Fibroblast of skin of left biceps (primary cell): ENCODE results near the gene SPATC1L.

Experiments
- DNase-seq, 2 experiments: peaks; one replicate each; pipeline ENCODE4 v3.0.0-alpha.2; 2013; ENCODE audit warnings: low read depth in 2 of 2

Gene SPATC1L

DNA sequence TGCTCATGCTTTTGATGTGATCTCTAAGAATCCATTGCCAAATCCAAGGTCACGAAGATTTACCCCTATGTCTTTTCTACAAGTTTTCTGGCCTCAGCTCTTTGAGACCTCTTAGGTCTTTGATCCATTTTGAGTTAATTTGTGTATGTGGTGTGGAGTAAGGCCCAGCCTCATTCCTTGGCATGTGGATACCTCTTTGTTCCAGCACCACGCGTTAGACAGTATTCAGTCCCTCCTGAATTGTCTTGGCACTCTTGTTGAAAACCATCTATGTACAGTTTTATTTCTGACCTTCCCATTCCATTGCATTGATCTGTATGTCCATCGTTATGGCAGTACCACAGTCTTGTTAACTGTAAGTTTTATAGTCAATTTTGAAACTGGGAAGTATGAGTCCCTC lies 20.9 kb downstream of the SPATC1L start:
- no peak for DNase-seq

DNA sequence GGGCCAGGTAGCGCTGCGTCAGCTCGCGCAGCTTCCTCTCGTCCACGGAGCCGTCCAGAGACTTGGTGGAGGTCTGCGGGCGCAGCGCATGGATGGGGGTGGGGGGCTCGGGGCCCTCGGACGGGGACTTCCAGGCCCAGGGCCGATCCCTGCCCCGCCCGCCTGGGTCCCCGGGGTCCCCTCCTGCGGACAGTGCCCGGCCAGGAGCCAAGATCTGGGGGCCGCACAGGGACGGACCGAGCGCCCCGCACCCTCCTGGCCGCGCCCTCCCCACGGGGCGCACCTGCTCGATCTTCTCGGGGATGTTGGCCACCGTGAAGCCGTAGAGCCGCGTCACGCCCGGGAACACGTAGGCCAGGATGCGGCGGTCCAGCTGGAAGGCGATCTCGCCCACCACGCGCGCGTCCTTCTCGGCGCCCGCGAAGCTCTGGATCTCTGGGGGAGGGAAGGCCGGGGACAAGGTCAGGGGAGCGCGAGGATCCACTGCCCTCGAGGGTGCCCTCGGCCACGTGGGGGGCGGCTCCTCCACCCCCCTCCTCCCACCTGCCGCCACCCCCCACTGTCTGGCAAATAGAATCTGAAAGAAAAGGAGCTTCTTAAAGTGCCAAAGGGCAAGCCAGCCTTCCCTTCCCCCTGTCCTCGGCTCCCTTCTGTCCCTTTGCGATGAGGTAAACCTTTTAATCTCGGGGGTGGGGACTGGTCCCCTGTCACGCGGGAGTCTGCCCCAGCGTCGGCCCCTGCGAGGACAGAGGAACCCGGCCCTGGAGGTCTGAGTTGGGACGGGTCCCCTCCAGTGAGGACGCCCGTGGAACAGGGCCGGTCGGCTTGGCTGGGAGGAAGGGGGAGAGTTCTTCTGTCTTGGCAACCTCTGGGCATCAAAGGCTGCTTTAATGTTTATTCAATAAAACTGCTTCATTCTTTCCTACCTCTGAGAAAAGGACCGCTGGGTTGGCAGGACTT lies 22.3 kb downstream of the SPATC1L start:
- DNase-seq, result no peak

DNA sequence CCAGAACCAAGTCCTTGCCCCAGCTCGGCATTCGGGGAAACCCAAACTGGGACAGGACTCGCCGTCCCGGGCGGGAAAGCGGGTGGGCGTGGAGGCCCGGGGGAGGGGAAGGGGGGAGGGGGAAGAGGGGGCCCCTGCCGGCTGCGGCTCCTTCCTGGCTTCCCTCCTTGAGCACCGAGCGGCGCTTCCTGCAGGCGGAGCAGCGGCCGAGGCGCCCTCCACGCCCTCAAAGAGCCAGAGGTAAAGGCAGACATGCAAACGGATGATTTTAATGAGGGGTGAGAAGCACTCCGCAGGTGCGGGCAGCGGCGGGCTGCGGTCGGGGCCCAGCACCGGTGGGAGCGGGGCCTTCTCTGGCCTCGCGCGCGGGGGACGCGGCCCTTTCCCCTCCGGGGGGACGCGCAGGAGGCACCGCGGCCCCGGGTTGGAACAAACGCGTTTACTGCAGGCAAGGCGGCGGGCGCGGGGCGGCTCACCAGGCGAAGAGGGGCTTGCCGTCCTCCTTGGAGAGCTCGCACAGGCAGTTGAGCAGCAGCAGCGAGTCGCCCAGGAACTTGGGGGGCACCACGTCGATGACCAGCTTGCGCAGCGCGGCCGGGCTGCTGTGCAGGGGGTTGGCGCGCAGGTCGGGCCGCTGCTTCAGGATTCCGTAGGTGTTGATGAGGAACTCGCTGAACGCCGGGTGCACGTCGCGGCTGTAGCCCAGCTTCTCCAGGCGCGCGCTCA lies 23.2 kb downstream of the SPATC1L start:
- no peak for DNase-seq

DNA sequence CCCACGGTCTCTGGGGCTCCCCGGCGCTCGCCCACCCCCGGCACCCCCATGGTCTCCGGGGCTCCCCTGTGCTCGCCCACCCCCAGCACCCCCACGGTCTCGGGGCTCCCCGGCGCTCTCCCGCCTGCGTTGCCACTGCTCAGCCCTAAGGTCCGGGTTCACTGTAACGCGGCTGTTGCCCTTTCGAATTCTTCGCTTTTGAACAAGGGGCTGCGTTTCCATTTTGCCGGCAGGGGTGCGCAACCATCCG lies 23.7 kb downstream of the SPATC1L start:
- no peak for DNase-seq

DNA sequence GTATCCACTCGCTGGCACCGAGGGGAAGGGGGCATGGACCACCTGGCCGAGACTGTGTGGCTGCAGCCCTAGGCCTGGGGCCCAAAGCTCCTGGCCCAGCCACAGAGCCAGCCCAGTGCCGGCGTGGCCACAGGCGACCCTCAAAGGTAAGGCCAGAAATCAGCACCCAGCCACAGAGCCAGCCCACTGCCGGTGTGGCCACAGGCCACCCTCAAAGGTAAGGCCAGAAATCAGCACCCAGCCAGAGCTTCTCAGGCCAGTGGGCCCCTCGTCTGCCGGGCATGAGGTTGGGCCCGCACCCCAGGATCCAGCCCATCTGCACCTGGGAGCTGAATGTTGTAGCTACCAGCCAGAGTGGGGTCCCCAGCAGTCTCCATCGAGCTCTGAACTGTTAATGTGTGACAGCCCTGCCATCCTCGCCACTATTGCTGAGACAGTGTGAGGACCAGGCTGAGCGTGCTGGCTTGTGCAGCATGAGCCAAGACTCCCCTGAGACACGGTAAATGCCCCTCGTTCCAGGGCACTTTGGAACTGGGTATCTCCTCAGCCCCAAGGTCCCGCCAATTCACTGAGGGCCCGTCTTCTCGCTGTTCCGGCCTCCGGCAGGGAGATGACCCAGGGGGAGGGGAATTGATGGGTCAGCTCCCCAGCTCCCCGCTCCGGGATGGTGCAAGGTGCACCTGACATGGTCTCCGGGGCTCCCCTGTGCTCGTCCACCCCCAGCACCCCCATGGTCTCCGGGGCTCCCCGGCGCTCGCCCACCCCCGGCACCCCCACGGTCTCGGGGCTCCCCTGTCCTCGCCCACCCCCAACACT lies 24.2 kb downstream of the SPATC1L start:
- DNase-seq, result no peak

DNA sequence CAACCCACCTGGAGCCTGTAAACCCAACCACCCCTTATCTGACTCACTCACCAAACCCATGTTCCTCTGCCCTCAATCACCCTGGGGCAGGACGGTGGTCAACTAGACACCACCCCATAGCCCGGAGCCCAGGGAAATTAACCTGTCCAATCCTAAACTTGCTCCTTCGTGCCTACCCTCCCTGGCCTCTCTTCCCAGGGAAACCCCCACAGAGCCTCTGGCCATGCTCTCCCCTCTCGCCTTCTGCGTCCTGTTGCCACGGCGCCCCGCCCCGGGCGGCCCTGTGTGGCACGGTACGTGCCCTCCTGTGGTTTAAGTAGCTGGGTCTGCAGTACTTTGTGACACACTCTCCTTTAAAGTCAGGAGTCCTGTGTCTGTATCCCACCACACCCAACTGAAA lies 24.9 kb downstream of the SPATC1L start:
- no peak for DNase-seq

DNA sequence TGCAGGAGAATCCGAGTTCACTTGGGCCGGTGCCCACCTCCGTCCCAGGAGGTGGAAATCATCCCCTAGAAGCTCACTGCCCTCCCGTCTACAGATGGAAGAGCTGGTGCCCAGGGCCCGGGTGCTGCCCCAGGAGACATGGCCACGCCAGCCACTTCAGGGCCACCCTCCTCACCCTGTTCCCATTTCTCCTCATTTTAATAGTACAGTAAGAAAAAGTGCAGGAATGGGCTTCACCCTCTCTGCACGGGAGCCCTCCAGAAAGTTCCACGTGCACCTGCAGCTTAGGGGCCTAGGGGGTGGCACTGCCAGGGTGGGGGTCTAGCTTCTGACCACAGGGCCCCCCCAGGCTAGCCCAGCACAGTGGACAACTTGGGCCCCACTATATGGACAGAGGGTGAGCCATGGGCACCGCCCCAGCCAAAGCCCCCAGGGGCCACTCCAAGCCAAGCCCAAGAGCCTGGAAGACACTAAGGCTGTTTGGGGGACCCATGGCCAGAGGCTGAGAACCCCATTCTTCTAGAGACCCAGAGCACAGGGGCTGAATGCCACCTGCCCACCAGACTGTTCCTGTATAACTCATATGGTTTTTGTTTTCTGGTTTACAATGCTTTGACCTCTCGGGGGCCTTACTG lies 25.5 kb downstream of the SPATC1L start:
- DNase-seq, result no peak

DNA sequence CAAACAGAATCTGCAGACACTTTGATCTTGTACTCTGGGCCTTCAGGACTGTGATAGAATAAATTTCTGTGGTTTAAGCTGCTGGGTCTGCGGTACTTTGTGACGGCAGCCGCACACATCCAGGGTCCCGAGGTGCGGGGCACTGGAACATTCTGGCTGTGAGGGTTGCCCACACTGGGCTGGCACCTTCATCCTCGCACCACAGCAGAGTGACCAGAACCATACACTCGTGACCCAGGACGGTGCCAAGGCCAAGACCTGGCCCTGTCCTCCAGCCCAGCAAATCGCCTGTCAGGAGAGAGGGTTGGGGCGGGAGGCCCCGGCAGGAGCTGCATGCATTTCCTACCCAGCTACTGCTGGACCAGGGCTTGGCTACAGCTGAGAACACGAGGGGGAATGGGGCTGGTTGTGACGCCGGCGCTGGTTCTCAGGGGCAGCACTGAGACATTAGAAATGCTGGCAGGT lies 26.2 kb downstream of the SPATC1L start:
- no peak for DNase-seq

DNA sequence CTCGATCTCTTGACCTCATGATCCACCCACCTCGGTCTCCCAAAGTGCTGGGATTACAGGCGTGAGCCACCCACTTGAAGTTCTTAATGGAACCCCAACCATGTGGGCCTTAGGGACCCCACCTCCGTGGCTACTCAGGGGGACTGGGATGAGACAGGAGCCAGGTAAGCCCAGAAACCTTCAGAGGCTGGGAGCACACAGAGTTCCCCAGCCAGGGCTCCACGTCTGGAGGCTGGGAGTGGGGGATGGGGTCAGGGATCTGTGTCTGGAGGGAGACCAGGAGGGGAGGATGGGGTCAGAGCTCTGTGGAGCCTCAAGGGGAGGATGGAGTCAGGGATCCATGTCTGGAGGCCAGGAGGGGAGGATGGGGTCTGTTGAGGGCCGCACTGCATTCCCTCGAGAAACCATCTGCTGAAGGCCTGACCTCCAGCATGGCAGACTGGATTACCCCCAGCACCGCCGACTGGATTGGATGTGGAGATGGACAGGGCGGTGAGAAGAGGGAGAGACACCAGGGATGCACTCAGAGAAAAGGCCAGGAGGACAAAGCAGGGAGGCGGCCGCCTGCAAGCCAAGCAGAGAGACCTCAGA lies 26.8 kb downstream of the SPATC1L start:
- no peak for DNase-seq

DNA sequence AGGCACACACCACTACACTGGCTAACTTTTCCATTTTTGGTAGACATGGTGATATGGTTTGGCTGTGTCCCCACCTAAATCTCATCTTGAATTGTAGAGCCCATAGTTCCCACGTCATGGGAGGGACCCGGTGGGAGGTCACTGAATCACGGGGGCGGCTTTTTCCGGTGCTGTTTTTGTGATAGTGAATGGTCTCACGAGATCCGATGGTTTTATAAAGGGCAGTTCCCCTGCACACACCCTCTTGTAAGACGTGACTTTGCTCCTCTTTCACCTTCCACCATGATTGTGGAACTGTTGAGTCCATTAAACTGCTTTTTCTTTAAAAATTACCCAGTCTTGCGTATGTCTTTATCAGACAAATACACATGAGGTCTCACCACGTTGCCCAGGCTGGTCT lies 27.6 kb downstream of the SPATC1L start:
- DNase-seq, result no peak

DNA sequence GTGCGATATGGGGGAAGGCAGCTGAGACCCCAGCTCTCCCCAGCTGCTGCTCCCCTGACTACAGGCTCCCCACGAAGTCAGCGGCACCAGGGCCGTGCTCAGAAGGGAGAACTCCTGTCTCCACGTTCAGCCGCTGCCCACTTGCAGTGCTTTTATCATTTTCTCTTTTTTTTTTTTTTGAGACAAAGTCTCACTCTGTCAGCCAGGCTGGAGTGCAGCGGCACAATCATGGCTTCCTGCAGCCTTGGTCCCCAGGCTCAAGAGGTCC lies 27.9 kb downstream of the SPATC1L start:
- no peak for DNase-seq

DNA sequence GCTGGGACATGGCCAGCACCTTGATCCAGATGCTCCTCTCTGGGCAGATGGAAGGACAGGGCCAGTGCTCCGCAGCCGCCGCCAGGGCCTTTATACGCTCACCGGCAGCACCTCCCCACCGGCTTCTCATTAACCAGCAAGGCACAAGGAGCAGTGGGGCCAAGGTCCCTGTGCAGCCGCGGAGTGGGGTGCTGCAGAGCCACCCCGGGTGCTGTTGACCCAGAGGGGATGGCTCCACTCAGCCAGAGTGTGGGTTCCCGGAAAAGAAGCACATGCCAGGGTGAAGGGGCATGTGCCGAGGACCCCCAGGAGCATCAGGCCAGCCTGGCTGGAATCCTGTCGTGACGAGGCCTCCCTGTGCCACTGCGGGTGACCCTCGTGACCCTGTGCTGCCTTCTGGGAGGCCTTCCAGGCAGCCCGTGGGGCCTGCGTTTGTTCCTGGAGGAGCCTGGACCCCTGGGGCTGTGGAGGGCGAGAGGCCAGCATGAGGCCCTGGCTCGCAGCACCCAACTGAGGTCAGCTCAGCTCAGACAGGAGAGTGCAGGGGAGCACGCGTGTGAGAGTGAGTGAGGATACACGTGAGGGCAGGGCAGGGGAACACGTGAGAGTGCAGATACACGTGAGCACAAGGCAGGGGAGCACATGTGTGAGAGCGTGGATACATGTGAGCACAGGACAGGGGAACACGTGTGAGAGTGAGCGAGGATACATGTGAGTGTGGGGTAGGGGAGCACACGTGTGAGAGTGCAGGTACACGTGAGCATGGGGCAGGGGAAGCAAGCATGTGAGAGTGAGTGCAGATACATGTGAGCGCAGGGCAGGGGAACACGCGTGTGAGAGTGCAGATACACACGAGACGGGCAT lies 28.5 kb downstream of the SPATC1L start, which contains the start of gene FTCD:
Gene FTCD (minus strand): TSS at position 66 of the 864 bp plus-strand sequence. CDS start 56 bp downstream, at position 10.
- no peak for DNase-seq

DNA sequence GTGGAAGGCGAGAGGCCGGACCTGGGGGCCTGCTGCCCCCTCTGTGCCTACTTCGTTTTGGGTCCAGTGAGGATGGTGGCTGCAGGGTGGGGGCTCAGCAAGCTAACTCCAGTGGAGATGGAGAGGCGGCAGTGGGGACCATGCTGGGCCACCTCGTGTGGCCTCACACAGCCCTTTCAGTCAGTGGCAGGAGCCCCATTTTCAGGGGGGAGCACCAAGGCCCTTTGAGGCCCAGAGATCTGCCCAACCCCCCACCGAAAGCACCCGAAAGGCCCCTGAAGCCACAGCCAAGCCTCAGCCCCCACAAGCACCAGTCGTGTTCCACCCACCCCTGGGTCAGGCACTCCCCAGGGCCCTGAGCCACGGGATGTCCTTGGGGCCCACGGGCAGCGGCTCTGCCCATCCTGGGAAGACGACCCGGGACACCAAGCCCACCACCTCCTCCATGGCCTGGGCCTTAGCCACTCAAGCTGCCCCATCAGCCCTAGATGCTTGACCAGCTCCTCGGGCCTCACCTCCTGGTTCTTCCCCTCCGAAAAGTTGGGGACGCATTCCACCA lies 29.2 kb downstream of the SPATC1L start:
- DNase-seq, result no peak

DNA sequence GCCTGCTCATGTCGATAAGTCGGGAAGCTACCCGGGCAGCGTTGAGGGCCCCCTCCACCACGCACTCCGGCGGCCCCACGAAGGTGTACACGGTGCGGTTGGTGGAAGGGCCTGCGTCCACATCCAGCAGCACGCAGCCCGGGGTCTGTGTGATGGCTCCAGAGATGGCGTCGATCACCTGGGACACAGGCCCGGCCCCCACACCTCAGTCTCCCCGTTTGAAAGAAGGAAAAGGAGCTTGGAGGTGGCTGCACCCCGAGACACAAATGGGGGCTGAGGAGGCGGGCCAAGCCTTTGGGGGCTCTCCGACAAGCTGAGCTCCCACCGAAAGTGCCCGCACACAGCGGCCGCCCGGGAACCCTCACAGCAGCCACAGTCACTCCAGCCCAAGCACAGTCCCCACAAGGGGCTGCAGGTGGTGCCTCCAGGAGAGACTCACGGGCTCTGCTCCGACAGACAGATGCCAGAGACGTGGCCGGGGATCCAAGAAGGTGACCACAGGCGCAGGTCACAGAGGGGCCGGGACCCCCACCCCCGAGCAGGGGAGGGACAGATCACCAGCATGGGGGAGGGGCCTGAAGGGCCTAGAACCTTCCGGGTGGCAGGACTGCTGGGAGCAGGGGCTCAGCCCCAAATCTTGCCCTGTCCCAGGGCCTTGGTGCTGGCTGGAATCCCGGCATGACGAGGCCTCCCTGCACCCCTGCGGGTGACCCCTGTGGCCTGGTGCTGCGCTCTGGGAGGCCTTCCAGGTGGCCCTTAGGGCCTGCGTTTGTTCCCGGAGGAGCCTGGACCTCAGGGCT lies 29.9 kb downstream of the SPATC1L start:
- DNase-seq, result no peak

DNA sequence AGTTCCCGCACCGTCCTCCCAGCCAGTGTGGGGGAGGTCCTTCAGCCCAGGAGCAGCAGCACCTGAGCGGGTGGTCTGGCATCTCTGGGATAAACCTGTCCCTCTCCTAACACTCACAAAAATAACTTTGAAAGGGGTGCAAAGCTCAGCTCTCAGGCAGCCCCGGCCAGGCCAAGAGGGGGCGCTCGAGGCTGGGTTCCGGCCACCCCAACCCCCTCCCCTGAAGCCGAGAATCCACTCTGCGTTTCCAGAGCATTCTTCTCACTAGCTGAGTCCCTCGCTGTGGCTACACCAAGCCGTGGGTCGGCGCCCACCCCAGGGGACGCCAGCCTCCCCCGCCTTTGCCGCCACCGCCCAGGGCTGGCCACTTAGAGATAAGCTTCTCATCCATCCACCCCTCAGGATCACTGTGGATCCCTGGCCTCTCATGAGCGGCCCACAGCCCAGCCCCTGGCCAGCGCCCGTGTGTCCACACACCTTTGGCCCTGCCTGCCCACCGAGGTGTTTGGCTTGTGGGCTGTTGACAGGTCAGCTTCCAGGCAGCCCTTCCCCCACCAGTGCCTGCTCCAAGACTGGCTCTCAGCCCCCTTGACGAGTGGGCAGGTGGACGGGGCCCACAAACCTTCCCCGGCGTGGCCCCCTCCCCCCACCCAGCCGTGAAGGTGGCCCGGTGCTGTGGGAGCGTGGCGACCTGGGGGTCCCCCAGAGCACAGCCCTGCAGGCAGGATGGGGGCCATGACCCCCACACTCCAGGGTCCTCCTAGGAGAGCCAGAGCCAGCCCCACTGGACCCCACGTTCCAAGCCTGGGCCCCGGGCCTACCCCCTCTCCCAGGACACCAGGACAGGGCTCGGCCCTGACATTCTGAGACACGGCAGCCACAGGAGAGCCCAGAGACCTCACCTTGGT lies 30.8 kb downstream of the SPATC1L start:
- DNase-seq, result no peak

DNA sequence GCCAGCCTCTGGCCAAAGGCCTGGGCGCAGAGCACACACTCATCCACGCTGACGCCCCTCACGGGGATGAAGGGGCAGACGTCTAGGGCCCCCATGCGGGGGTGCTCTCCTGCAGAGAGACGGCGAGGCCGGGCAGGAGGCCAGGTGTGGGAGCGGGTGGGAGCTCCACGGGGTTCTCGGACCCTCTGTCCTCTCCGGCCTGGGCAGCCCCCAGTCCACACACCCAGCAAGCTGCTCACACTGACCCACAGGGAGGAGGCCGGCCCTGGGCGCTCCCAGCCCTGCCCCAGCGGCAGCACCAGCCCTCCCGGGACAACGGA lies 31.4 kb downstream of the SPATC1L start:
- no peak for DNase-seq

DNA sequence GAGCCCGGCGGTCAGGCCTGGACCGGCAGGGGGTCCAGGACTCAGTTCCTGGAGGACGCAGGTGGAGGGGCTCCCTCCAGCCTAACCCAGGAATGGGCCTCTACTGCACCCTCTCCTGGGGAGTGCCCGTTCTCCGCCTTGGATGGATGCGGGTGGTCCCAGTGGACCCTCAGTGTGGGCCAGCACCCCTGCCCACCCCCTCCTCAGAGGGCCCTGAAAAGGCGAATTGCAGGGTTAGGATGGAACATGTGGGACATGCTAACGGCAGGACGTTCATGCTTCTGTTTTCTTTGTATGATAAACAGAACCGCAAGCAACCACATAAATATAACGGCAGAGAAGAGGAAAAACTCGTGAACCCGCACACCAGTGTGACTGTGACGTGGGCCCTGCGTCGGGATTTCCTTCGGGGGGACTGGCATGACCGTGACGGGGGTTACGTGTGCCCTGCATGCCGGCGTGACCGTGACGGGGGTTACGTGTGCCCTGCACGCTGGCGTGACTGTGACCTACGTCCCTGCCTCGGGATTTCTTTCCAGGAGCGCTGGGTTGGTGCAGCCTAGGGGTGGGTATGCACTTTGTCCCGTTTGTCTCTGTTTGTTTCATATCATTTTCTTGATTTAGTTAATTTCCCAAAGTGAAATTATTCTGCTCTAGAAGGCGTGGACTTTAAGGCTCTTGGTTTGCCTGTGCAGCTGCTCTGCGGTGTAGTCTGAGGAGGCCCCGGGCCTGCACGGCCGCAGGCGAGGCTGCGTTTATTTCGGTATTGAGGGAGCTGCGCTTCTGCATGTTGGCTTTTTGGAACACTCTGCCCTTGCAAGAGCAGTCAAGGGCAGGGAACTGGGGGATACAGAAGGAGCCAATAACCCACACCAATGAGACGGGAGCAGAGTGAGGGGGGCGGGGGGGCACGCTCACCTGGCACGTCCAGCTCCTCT lies 32.0 kb downstream of the SPATC1L start:
- DNase-seq, result no peak
